GM12865 (cell line): Measurements from ENCODE around the gene PCBP3.
"Not testable (repeated sequence)": the region's sequence is repeated elsewhere in the genome, so short reads cannot be mapped to it uniquely, and the experiment has no call there.

Experiments used
- DNase-seq: peaks from one replicate; pipeline ENCODE4 v3.0.0; 2010; ENCODE audit warnings: low read depth
- H3K4me3 ChIP-seq: 2 replicates; pipeline ENCODE4 v1.5.1; 2011; ENCODE audit warnings: mild to moderate bottlenecking, low read depth, low read length, control low read depth
- TF ChIP-seq, protein P1 (sequence below): IDR thresholded peaks from 2 replicates; pipeline ENCODE4 v1.5.1; 2011; ENCODE audit warnings: low read length, control low read depth, low read depth, inconsistent platforms; ENCODE audit not compliant: insufficient read depth; ENCODE audit errors: missing control alignments

PCBP3 gene

GRCh38 chr21:45599146-45599581 is 44.4 kb upstream of the PCBP3 start:
- TF ChIP-seq, protein P1, sequence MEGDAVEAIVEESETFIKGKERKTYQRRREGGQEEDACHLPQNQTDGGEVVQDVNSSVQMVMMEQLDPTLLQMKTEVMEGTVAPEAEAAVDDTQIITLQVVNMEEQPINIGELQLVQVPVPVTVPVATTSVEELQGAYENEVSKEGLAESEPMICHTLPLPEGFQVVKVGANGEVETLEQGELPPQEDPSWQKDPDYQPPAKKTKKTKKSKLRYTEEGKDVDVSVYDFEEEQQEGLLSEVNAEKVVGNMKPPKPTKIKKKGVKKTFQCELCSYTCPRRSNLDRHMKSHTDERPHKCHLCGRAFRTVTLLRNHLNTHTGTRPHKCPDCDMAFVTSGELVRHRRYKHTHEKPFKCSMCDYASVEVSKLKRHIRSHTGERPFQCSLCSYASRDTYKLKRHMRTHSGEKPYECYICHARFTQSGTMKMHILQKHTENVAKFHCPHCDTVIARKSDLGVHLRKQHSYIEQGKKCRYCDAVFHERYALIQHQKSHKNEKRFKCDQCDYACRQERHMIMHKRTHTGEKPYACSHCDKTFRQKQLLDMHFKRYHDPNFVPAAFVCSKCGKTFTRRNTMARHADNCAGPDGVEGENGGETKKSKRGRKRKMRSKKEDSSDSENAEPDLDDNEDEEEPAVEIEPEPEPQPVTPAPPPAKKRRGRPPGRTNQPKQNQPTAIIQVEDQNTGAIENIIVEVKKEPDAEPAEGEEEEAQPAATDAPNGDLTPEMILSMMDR = no peak
- no peak overlapping the region for H3K4me3 ChIP-seq
- DNase-seq = no peak

- TF ChIP-seq, protein P1 = no peak
- DNase-seq = no peak
- H3K4me3 ChIP-seq = no peak overlapping the region
Observed at GRCh38 chr21:45600248-45600647, 43.3 kb upstream of the PCBP3 start.

DNA sequence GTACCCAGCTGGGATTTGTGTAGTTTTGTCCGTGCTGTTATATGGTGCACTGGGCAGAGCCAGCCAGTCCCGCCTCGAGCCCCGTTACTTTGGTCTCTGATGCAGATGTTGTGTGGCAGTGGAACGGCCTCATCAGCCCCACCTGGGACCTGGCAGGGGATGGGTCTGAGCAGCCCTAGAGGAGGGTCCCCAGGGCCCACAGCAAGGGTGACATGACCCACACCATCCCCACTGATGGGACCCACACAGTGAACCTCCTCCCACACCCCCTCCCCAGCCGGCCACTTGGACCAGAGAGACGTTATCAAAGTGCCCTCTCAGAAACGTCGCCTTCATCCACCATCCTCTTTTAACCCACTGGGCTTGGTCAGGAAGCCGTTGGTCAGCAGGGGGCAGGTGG is 42.0 kb upstream of the PCBP3 start:
- TF ChIP-seq, protein P1 = no peak
- DNase-seq = no peak

GRCh38 chr21:45602106-45602505 is 41.4 kb upstream of the PCBP3 start:
- TF ChIP-seq, protein P1 = no peak

More for the DNA sequence above, 42.0 kb upstream of the PCBP3 start:
- H3K4me3 ChIP-seq = no peak overlapping the region

DNA sequence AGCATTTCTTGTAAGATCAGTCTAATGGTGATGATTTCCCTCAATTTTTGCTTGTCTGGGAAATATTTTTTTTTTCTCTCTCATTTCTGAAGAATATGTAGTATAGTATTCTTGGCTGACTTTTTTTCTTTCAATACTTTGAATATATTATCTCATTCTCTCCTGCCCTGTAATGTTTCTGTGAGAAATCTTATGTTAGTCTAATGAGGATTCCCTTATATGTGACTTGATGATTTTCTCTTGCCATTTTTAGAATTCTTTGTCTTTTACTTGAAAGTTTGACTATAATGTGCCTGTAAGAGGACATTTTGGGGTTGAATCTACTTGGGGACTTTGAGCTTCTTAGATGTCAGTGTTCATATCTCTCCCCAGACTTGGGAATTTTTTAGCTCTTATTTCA is 40.0 kb upstream of the PCBP3 start:
- DNase-seq = no peak
- TF ChIP-seq, protein P1 = no peak
- no peak overlapping the region for H3K4me3 ChIP-seq

More at GRCh38 chr21:45602106-45602505, 41.4 kb upstream of the PCBP3 start:
- no peak for DNase-seq
- no peak overlapping the region for H3K4me3 ChIP-seq

DNA sequence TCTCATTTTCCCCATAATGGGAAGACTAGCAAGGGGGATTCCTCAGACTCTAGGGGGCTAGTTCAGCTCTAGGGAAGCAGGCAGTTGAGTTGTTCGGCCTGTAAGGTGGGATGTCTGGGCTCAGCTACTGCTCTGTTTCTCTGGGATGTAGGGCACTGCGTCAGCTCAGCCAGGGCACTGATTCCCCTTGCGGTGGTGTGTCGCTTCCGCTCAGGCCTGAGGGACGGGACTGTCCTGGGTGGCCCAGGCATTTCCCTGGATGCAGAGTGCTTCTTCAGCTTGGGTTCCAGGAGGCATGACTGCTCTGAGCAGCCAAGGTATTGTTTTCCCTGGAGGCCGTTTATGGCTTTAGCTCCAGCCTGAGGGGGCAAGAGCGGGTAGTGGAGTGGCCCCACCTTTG is 38.8 kb upstream of the PCBP3 start:
- not testable (repeated sequence) for H3K4me3 ChIP-seq, DNase-seq

DNA sequence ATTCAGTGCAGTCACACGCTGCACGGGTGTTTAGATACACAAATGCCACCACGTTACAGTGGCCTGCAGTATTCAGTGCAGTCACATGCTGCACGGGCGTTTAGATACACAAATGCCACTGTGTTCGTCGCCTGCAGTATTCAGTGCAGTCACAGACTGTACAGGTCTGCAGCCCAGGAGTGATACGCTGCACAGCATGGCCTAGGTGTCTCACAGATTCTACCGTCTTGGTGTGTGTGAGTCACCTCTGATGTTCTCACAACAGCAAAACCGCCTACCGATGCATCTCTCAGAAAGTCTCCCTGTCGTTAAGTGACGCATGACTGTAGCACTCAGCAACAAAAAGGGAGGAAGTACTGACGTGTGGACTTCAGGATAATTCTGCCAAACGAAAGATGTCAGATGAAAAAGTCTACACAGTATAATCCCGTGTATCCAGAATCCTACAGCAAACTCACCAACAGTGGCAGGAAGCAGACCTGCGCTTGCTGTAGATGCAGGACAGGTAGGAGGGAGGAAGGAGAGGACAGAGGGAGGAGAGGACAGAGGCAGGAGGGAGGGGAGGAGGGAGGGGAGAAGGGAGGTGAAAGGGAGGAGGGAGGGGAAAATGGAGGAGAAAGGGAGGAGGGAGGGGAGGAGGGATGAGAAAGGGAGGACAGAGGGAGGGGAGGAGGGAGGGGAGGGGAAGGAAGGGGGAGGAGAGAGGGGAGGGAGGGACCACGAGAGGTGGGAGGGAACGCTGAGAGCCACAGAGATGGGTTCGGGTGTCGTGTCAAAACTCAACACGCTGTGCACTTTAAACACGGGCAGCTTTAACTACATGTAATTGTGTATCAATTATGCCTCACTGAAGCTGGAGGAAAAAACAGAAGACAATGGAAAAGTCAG is 36.3 kb upstream of the PCBP3 start:
- TF ChIP-seq, protein P1 = no peak
- DNase-seq = no peak
- H3K4me3 ChIP-seq = no peak overlapping the region
